ENCODE data around the gene BRAT1. TPM values are rescaled to one million over a fixed set of nuclear protein-coding genes. Genes with fewer than 3 reads are reported as not detected.

Gene BRAT1
- total RNA-seq, 1 experiment from 2014 or later: 50.0 TPM

DNA sequence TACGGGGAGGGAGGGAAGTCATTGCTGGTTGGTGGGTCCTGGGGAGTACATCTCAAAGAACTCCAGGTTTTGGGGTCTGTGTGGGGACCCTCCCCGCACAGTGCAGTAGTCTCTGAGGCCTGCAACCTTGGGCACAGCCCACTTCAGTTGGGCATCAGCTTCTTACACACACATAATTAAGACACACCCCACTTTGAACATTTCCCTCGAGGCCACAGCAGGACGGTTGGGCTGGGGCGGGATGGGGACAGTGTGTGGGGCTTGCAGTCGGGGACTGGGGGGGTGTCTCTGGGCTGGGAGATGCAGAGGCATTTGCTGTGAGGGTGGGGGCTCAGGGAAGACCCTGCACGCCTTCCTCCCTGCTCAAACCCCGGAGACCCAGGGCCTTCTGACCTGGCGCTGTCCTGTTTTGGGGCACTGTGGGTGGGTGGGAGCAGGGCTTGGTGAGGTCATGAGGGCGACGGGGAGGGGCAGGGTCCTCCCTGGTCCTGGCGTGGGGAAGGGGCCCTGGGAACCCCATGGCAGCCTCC is 34.5 kb downstream of the BRAT1 start (continued):
- TF ChIP-seq ZNF138 (CRISPR knock-in tag; conservative IDR thresholded peaks at IDR 0.05) (no peak), CREM (CRISPR knock-in tag; IDR thresholded peaks at IDR 0.05) (no peak)

DNA sequence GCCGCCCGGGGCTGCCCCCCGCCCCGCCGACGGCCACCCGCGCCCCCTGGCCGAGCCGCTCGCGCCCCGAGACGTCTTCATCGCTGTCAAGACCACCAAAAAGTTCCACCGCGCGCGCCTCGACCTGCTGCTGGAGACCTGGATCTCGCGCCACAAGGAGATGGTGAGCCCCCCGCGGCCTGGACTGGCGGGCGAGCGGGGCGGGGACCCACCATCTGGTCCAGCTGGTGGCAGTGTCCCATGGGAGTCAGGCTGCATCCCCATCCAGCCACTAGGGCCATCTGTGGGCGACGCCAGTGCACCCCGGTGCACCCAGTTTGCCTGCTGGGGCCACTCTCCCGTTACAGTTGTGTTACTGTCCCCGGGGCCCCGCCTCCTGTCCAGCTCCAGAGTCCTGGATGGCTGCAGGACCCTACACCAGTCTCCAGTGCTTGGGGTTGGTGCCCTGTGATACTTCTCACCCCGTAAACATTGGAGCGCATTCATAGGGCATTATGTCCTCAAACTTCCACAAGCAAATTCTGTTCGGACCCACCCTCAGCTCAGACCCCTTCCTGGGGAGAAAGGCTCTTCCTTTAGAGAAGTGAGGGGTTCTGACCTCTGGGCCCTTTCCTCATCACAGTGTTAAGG is 35.1 kb downstream of the BRAT1 start:
- TF ChIP-seq, protein P1, sequence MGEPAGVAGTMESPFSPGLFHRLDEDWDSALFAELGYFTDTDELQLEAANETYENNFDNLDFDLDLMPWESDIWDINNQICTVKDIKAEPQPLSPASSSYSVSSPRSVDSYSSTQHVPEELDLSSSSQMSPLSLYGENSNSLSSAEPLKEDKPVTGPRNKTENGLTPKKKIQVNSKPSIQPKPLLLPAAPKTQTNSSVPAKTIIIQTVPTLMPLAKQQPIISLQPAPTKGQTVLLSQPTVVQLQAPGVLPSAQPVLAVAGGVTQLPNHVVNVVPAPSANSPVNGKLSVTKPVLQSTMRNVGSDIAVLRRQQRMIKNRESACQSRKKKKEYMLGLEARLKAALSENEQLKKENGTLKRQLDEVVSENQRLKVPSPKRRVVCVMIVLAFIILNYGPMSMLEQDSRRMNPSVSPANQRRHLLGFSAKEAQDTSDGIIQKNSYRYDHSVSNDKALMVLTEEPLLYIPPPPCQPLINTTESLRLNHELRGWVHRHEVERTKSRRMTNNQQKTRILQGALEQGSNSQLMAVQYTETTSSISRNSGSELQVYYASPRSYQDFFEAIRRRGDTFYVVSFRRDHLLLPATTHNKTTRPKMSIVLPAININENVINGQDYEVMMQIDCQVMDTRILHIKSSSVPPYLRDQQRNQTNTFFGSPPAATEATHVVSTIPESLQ (CRISPR knock-in tag; IDR thresholded peaks at IDR 0.05): no peak
- 0 out of 2 replicates have a peak, but pooled peaks have one; percentile 44 for TF ChIP-seq ETV6 (CRISPR knock-in tag; IDR thresholded peaks at IDR 0.05)
- TF ChIP-seq ARID4B (CRISPR knock-in tag; IDR thresholded peaks at IDR 0.05; ENCODE audit: borderline replicate concordance): peak; percentile 33; the same call in 1 of the 2 replicates
- no peak for DNase-seq (ENCODE audit: low spot score)
- no peaks in the 10 kb centered on the region for H3K9me3 Mint-ChIP-seq
- H3K4me3 Mint-ChIP-seq: peak overlapping the region; percentile 85
- H3K27ac Mint-ChIP-seq: no peak overlapping the region
- ChIA-PET POLR2A (interaction anchor here (1.0 kb wide), 1 partner anchor 190 kb away, joined by 3 read pairs; no protein-coding TSS in a partner anchor), CTCF (interaction anchor here (0.6 to 1.2 kb wide), 4 partner anchors 42 to 89 kb away, joined by 3 to 6 read pairs (median 3); no protein-coding TSS in a partner anchor)
- ATAC-seq: no peak
- no peaks in the 10 kb centered on the region for H3K36me3 Mint-ChIP-seq
- peaks cover 24% of the 10 kb centered on the region for H3K27me3 Mint-ChIP-seq (ENCODE audit: low read depth)
- H3K4me1 Mint-ChIP-seq: peaks cover 45% of the 10 kb centered on the region

DNA sequence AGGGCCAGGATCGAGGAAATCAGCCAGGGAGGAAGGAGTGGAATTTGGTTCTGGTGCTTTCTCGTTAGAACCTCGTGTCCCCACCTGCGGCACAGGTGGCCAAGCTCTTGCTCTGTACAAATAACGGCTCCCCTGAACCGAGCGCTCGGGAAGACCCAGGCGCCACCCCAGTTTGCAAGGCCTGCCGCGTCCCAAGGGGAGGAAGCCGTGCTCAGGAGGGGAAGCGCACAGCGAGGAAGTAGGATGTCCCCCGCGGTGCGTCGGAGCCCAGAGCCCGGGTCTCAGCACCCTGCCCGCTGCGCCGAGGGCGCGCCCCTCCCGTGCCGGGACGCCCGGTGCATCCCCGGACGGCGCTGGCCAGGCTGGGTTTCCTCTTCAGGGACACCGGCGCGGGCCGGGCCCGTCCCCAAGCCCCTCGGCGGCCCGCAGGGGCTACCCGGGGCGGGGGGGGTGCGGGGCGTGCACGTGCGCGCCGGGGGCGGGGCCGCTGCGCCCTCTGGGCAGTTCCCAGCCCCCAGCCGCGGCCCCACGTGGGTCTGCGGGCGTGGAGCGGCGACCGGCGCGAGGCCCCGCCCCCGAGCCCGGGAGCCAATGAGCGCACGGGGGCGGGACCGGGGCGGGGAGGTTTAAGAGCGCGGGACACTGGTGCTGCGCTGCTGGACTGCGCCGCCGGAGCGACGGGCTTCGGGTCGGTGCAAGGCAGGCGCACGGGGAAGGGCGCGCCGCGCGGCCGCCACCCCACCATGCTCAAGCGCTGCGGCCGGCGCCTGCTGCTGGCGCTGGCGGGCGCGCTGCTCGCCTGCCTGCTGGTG is 36.0 kb downstream of the BRAT1 start, which contains the start of gene LFNG:
TSS of gene LFNG (plus strand) at position 656 of the 812 bp plus-strand sequence. CDS start at position 744, 88 bp downstream.
- ATAC-seq (peak; percentile 75), DNase-seq (ENCODE audit: low spot score) (peak; percentile 81)
- ChIA-PET POLR2A (interaction anchor here (1.0 kb wide), 1 partner anchor 51 kb away, joined by 3 read pairs; no protein-coding TSS in a partner anchor), CTCF (interaction anchor here (1.1 to 2.9 kb wide), 2 partner anchors 19 to 50 kb away, joined by 4 to 15 read pairs; no protein-coding TSS in a partner anchor)
- no peaks in the 10 kb centered on the region for H3K36me3 Mint-ChIP-seq
- H3K4me1 Mint-ChIP-seq: peaks cover 45% of the 10 kb centered on the region
- no peaks in the 10 kb centered on the region for H3K9me3 Mint-ChIP-seq
- peaks cover 24% of the 10 kb centered on the region for H3K27me3 Mint-ChIP-seq (ENCODE audit: low read depth)
- H3K27ac Mint-ChIP-seq: no peak within 1 kb of the TSS
- peak within 1 kb of the TSS; percentile 85 for H3K4me3 Mint-ChIP-seq
- TF ChIP-seq SOX15 (CRISPR knock-in tag; IDR thresholded peaks at IDR 0.05): no peak
- 0 out of 2 replicates have a peak, but pooled peaks have one; percentile 44 for TF ChIP-seq FOXK1 (CRISPR knock-in tag; IDR thresholded peaks at IDR 0.05)
- TF ChIP-seq ERG (CRISPR knock-in tag; IDR thresholded peaks at IDR 0.05): no peak
- no peak for TF ChIP-seq ZNF416 (CRISPR knock-in tag; IDR thresholded peaks at IDR 0.05)
- peak; percentile 32; the same call in 1 of the 2 replicates for TF ChIP-seq NFE2L1 (CRISPR knock-in tag; IDR thresholded peaks at IDR 0.05)
- peak; percentile 89 for TF ChIP-seq ZNF423 (CRISPR knock-in tag; IDR thresholded peaks at IDR 0.05)
- peak; percentile 94 for TF ChIP-seq SP1 (CRISPR knock-in tag; conservative IDR thresholded peaks at IDR 0.05)
- peak; percentile 60 for TF ChIP-seq TEAD1 (CRISPR knock-in tag; IDR thresholded peaks at IDR 0.05)
- 0 out of 2 replicates have a peak, but pooled peaks have one; percentile 42 for TF ChIP-seq ARID4B (CRISPR knock-in tag; IDR thresholded peaks at IDR 0.05; ENCODE audit: borderline replicate concordance)
- 0 out of 2 replicates have a peak, but pooled peaks have one; percentile 16 for TF ChIP-seq JUN (CRISPR knock-in tag; IDR thresholded peaks at IDR 0.05)
- peak; percentile 81 for TF ChIP-seq NFYB (CRISPR knock-in tag; conservative IDR thresholded peaks at IDR 0.05; ENCODE audit: low read depth)
- no peak for TF ChIP-seq GRHL2 (CRISPR knock-in tag; IDR thresholded peaks at IDR 0.05; ENCODE audit: insufficient replicate concordance, severe bottlenecking)

Measured in WTC11 (cell line).